ENCODE data around the gene CACNA2D2. TPM values are rescaled to one million over a fixed set of nuclear protein-coding genes. Genes with fewer than 3 reads are reported as not detected.

The CACNA2D2 gene
- total and polyA plus RNA-seq, 5 donors from 2014 or later = 0.24 to 1.2 (median 0.29) TPM

- H3K27ac ChIP-seq (ENCODE audit: insufficient read depth, low read length, poor library complexity, severe bottlenecking) = no peak overlapping the region
- no peak overlapping the region for H3K4me3 ChIP-seq (ENCODE audit: low read depth, low read length)
- H3K27me3 ChIP-seq (ENCODE audit: control insufficient read depth, insufficient read depth, low read length) = no peaks in the 10 kb centered on the region
- Mint-ChIP-seq H3K27ac (no peak overlapping the region), H3K36me3 (peaks cover 6% of the 10 kb centered on the region), H3K4me1 (peaks cover 2 to 40% (median 11%) of the 10 kb centered on the region in 4 donors), H3K4me3 (peak overlapping the region; percentile 77 to 96 (median 93)), H3K27me3 (no peaks in the 10 kb centered on the region), H3K9me3 (no peaks in the 10 kb centered on the region)
- H3K4me1 ChIP-seq (ENCODE audit: control insufficient read depth, insufficient read depth, low read length, poor library complexity, severe bottlenecking) = peaks cover 31% of the 10 kb centered on the region
- ATAC-seq (ENCODE audit: low read depth in 2 of 2) (no peak), DNase-seq (no peak)
- no peaks in the 10 kb centered on the region for H3K9me3 ChIP-seq (ENCODE audit: control insufficient read depth in 2 of 2, low read length in 2 of 2)
- H3K36me3 ChIP-seq (ENCODE audit: control insufficient read depth, insufficient read depth, low read length) = peaks cover 21% of the 10 kb centered on the region
Measured at GRCh38 chr3:50325497-50326181, 177.8 kb downstream of the CACNA2D2 start.

GRCh38 chr3:50325113-50325480, 178.3 kb downstream of the CACNA2D2 start:
- Histone ChIP-seq H3K27me3 (ENCODE audit: control insufficient read depth, insufficient read depth, low read length) (no peaks in the 10 kb centered on the region), H3K9me3 (ENCODE audit: control insufficient read depth in 2 of 2, low read length in 2 of 2) (no peaks in the 10 kb centered on the region), H3K36me3 (ENCODE audit: control insufficient read depth, insufficient read depth, low read length) (peaks cover 16% of the 10 kb centered on the region), H3K4me1 (ENCODE audit: control insufficient read depth, insufficient read depth, low read length, poor library complexity, severe bottlenecking) (peaks cover 37% of the 10 kb centered on the region), H3K27ac (ENCODE audit: insufficient read depth, low read length, poor library complexity, severe bottlenecking) (no peak overlapping the region), H3K4me3 (ENCODE audit: low read depth, low read length) (no peak overlapping the region)
- Mint-ChIP-seq H3K36me3 (peaks cover 6% of the 10 kb centered on the region), H3K4me1 (peaks cover 2 to 45% (median 11%) of the 10 kb centered on the region in 4 donors), H3K27me3 (no peaks in the 10 kb centered on the region), H3K27ac (peak overlapping the region in 2 of 3 donors; percentile 49 to 83), H3K4me3 (peak overlapping the region in 3 of 4 donors; percentile 37 to 94 (median 80)), H3K9me3 (no peaks in the 10 kb centered on the region)
- ATAC-seq (ENCODE audit: low read depth in 2 of 2) (no peak), DNase-seq (no peak)

- Histone ChIP-seq H3K27me3 (ENCODE audit: control insufficient read depth, insufficient read depth, low read length) (no peaks in the 10 kb centered on the region), H3K9me3 (ENCODE audit: control insufficient read depth in 2 of 2, low read length in 2 of 2) (no peaks in the 10 kb centered on the region), H3K4me3 (ENCODE audit: low read depth, low read length) (no peak overlapping the region), H3K27ac (ENCODE audit: insufficient read depth, low read length, poor library complexity, severe bottlenecking) (no peak overlapping the region), H3K36me3 (ENCODE audit: control insufficient read depth, insufficient read depth, low read length) (peaks cover 10% of the 10 kb centered on the region), H3K4me1 (ENCODE audit: control insufficient read depth, insufficient read depth, low read length, poor library complexity, severe bottlenecking) (peaks cover 42% of the 10 kb centered on the region)
- Mint-ChIP-seq H3K4me3 (peak overlapping the region in 3 of 4 donors; percentile 11 to 94 (median 80)), H3K9me3 (no peaks in the 10 kb centered on the region), H3K36me3 (peaks cover 6% of the 10 kb centered on the region), H3K27me3 (no peaks in the 10 kb centered on the region), H3K4me1 (peaks cover 5 to 51% (median 14%) of the 10 kb centered on the region in 4 donors), H3K27ac (peak overlapping the region; percentile 43 to 83 (median 58))
- DNase-seq (peak; percentile 46 to 64 (median 46)), ATAC-seq (ENCODE audit: low read depth in 2 of 2) (no peak)
Measured at GRCh38 chr3:50324351-50325112, 178.9 kb downstream of the CACNA2D2 start.

GRCh38 chr3:50323614-50324199, 179.7 kb downstream of the CACNA2D2 start:
- Mint-ChIP-seq H3K27me3 (no peaks in the 10 kb centered on the region), H3K27ac (peak overlapping the region; percentile 58 to 83 (median 71)), H3K4me3 (peak overlapping the region; percentile 38 to 94 (median 71)), H3K36me3 (peaks cover 6% of the 10 kb centered on the region), H3K4me1 (peaks cover 5 to 55% (median 16%) of the 10 kb centered on the region in 4 donors), H3K9me3 (no peaks in the 10 kb centered on the region)
- no peak for ATAC-seq (ENCODE audit: low read depth in 2 of 2)
- H3K27me3 ChIP-seq (ENCODE audit: control insufficient read depth, insufficient read depth, low read length) = no peaks in the 10 kb centered on the region
- peaks cover 42% of the 10 kb centered on the region for H3K4me1 ChIP-seq (ENCODE audit: control insufficient read depth, insufficient read depth, low read length, poor library complexity, severe bottlenecking)
- no peak for DNase-seq
- no peak overlapping the region for H3K4me3 ChIP-seq (ENCODE audit: low read depth, low read length)
- no peaks in the 10 kb centered on the region for H3K9me3 ChIP-seq (ENCODE audit: control insufficient read depth in 2 of 2, low read length in 2 of 2)
- peaks cover 10% of the 10 kb centered on the region for H3K36me3 ChIP-seq (ENCODE audit: control insufficient read depth, insufficient read depth, low read length)
- H3K27ac ChIP-seq (ENCODE audit: insufficient read depth, low read length, poor library complexity, severe bottlenecking) = no peak overlapping the region

GRCh38 chr3:50323092-50323600, 180.3 kb downstream of the CACNA2D2 start:
- H3K4me3 Mint-ChIP-seq = peak overlapping the region; percentile 38 to 94 (median 71)
- Histone ChIP-seq H3K36me3 (ENCODE audit: control insufficient read depth, insufficient read depth, low read length) (peaks cover 10% of the 10 kb centered on the region), H3K4me1 (ENCODE audit: control insufficient read depth, insufficient read depth, low read length, poor library complexity, severe bottlenecking) (peaks cover 36% of the 10 kb centered on the region), H3K9me3 (ENCODE audit: control insufficient read depth in 2 of 2, low read length in 2 of 2) (no peaks in the 10 kb centered on the region), H3K27me3 (ENCODE audit: control insufficient read depth, insufficient read depth, low read length) (no peaks in the 10 kb centered on the region), H3K27ac (ENCODE audit: insufficient read depth, low read length, poor library complexity, severe bottlenecking) (no peak overlapping the region), H3K4me3 (ENCODE audit: low read depth, low read length) (no peak overlapping the region)
- H3K27me3 Mint-ChIP-seq = no peaks in the 10 kb centered on the region
- H3K36me3 Mint-ChIP-seq = peaks cover 2% of the 10 kb centered on the region
- no peak for ATAC-seq (ENCODE audit: low read depth in 2 of 2)
- no peaks in the 10 kb centered on the region for H3K9me3 Mint-ChIP-seq
- H3K4me1 Mint-ChIP-seq = peaks cover 7 to 53% (median 13%) of the 10 kb centered on the region in 4 donors
- peak overlapping the region in 2 of 3 donors; percentile 58 to 77 for H3K27ac Mint-ChIP-seq
- DNase-seq = no peak

GRCh38 chr3:50322386-50323091, 180.9 kb downstream of the CACNA2D2 start, which contains the start of gene HYAL2:
TSS of gene HYAL2 (minus strand) at chr3:50322745. CDS start at chr3:50320489, 2,256 bp downstream.
- H3K4me1 Mint-ChIP-seq = peaks cover 5 to 53% (median 12%) of the 10 kb centered on the region in 4 donors
- peak within 1 kb of the TSS; percentile 86 to 94 (median 90) for H3K4me3 Mint-ChIP-seq
- Histone ChIP-seq H3K27ac (ENCODE audit: insufficient read depth, low read length, poor library complexity, severe bottlenecking) (peak within 1 kb of the TSS; percentile 76), H3K9me3 (ENCODE audit: control insufficient read depth in 2 of 2, low read length in 2 of 2) (no peaks in the 10 kb centered on the region), H3K4me3 (ENCODE audit: low read depth, low read length) (peak within 1 kb of the TSS; percentile 19), H3K36me3 (ENCODE audit: control insufficient read depth, insufficient read depth, low read length) (peaks cover 10% of the 10 kb centered on the region), H3K4me1 (ENCODE audit: control insufficient read depth, insufficient read depth, low read length, poor library complexity, severe bottlenecking) (peaks cover 35% of the 10 kb centered on the region), H3K27me3 (ENCODE audit: control insufficient read depth, insufficient read depth, low read length) (no peaks in the 10 kb centered on the region)
- ATAC-seq (ENCODE audit: low read depth in 2 of 2) (no peak), DNase-seq (no peak)
- H3K27ac Mint-ChIP-seq = peak within 1 kb of the TSS; percentile 88 to 95 (median 89)
- no peaks in the 10 kb centered on the region for H3K9me3 Mint-ChIP-seq
- no peaks in the 10 kb centered on the region for H3K36me3 Mint-ChIP-seq
- no peaks in the 10 kb centered on the region for H3K27me3 Mint-ChIP-seq

- peaks cover 34% of the 10 kb centered on the region for H3K4me1 ChIP-seq (ENCODE audit: control insufficient read depth, insufficient read depth, low read length, poor library complexity, severe bottlenecking)
- no peaks in the 10 kb centered on the region for H3K36me3 Mint-ChIP-seq
- no peak for ATAC-seq (ENCODE audit: low read depth in 2 of 2)
Measured at GRCh38 chr3:50322115-50322385, 181.4 kb downstream of the CACNA2D2 start.

More at GRCh38 chr3:50322115-50322385, 181.4 kb downstream of the CACNA2D2 start:
- Mint-ChIP-seq H3K27me3 (no peaks in the 10 kb centered on the region), H3K9me3 (no peaks in the 10 kb centered on the region), H3K27ac (no peak overlapping the region), H3K4me3 (peak overlapping the region; percentile 41 to 94 (median 82)), H3K4me1 (peaks cover 5 to 51% (median 13%) of the 10 kb centered on the region in 4 donors)
- Histone ChIP-seq H3K27ac (ENCODE audit: insufficient read depth, low read length, poor library complexity, severe bottlenecking) (peak overlapping the region; percentile 76), H3K4me3 (ENCODE audit: low read depth, low read length) (no peak overlapping the region), H3K27me3 (ENCODE audit: control insufficient read depth, insufficient read depth, low read length) (no peaks in the 10 kb centered on the region), H3K36me3 (ENCODE audit: control insufficient read depth, insufficient read depth, low read length) (peaks cover 10% of the 10 kb centered on the region), H3K9me3 (ENCODE audit: control insufficient read depth in 2 of 2, low read length in 2 of 2) (no peaks in the 10 kb centered on the region)
- DNase-seq = no peak
